Measurements from ENCODE around the gene LYRM4.

The LYRM4 gene

DNA sequence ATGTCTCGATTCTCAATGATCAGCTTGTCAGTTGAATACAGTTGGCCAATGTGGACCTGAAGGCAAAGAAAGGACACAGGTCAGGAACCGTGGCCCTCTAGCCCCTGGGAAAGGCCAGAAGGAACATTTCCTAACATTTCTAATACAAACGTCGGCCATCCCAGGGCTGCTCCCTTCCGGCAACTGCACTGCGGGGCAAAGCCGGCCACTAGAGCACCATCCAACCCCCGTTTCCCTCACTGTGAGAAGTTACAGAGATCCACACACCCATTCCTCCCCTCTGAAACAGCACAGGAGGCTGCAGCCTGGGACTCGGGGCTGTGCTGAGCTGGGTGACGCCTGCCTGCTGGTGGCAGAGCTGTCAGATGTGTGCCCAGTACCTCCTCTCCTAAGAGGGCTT lies 151.3 kb downstream of the LYRM4 start:
- WGBS, 2 experiments (ENCODE audit: insufficient coverage in 2 of 2): 93 to 100% methylated on average over 2 to 6 of the region's 10 CpGs
- H3K36me3 ChIP-seq (ENCODE audit: control insufficient read depth, insufficient read depth, low read length): peaks cover 6% of the 10 kb centered on the region
- H3K27ac ChIP-seq (ENCODE audit: low read depth, low read length, severe bottlenecking): no peak overlapping the region
- H3K4me3 ChIP-seq (ENCODE audit: extremely low read depth, insufficient read depth, low read length, poor library complexity, severe bottlenecking): no peak overlapping the region
- no peaks in the 10 kb centered on the region for H3K9me3 ChIP-seq (ENCODE audit: control insufficient read depth, low read length)
- H3K4me1 ChIP-seq (ENCODE audit: control insufficient read depth, insufficient read depth, low read length, poor library complexity, severe bottlenecking): peaks cover 15% of the 10 kb centered on the region

DNA sequence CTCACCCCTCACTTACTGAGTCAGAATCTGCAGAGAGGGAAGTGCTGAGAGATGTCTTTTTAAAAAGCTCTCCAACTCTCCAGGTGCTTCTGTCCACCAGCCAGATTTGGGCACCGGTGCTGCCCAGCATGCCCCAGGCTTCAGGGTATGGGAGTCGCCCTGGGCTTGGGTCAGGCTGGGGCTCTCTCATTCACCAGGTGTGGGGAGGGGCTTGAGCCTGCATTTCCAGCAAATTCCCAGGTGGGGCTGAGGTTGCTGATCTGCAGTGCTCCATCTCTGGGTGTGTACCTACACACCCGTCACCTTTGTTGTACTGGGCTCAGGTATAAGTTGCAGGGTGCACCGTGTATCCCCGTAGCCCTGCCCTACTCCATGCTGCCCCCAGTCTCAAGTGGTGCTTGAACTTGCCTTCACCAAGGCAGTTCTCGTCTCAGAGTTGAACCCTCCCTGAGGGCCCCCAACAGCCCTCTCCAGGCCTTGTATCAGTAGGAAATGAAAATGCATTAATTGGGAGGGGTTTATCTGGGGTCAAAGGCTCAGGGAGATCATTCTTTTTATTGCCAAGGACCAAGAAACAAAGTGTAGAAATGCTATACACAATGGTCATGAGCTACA lies 152.1 kb downstream of the LYRM4 start:
- Histone ChIP-seq H3K4me3 (ENCODE audit: extremely low read depth, insufficient read depth, low read length, poor library complexity, severe bottlenecking) (no peak overlapping the region), H3K9me3 (ENCODE audit: control insufficient read depth, low read length) (no peaks in the 10 kb centered on the region), H3K36me3 (ENCODE audit: control insufficient read depth, insufficient read depth, low read length) (peaks cover 6% of the 10 kb centered on the region), H3K4me1 (ENCODE audit: control insufficient read depth, insufficient read depth, low read length, poor library complexity, severe bottlenecking) (peaks cover 15% of the 10 kb centered on the region), H3K27ac (ENCODE audit: low read depth, low read length, severe bottlenecking) (no peak overlapping the region)
- 98 to 100% methylated on average over 4 to 5 of the region's 6 CpGs for WGBS, 2 experiments (ENCODE audit: insufficient coverage in 2 of 2)

DNA sequence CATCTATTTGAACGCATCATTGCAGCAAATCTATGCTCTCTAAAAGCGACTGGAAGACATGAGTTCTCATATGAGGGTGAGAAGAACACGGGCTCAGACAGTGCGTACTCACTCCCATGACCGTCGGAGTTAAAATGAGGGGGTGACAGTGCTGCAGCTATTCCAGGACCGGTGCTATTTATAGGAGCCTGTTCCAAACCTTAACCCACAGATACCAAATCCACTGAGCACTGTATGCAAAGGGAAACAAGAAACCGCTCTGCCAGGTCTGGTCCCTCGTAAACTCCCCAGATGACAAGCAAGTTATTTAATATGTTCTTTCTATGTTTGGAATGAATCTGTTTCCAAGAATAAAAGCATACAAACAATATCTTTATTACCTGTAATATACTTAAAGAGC lies 152.7 kb downstream of the LYRM4 start:
- Histone ChIP-seq H3K4me1 (ENCODE audit: control insufficient read depth, insufficient read depth, low read length, poor library complexity, severe bottlenecking) (peaks cover 12% of the 10 kb centered on the region), H3K9me3 (ENCODE audit: control insufficient read depth, low read length) (no peaks in the 10 kb centered on the region), H3K27ac (ENCODE audit: low read depth, low read length, severe bottlenecking) (no peak overlapping the region), H3K36me3 (ENCODE audit: control insufficient read depth, insufficient read depth, low read length) (peaks cover 6% of the 10 kb centered on the region), H3K4me3 (ENCODE audit: extremely low read depth, insufficient read depth, low read length, poor library complexity, severe bottlenecking) (no peak overlapping the region)
- WGBS, 2 experiments (ENCODE audit: insufficient coverage in 2 of 2): 80 to 81% methylated on average over 6 to 7 of the region's 9 CpGs

DNA sequence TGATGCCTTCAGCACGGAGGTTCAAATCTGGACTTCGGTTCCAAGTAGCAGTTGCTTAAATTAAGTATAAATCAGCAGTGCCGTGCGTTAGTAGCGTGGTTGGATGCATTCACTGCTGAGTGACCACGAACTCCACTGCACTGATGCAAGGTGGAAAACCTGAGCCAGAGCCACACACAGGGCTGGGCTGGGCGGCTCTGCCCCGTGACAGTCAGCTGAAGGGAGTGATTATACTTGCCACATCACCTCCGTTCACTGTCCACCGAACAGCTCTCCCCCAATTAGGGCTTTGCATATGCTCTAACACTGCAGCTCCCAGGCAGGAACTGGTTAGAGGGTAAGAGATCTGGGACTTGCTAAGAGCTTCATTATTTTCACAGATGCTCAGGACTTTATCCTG lies 153.4 kb downstream of the LYRM4 start:
- WGBS, 2 experiments (ENCODE audit: insufficient coverage in 2 of 2): 92 to 98% methylated on average over 6 to 8 of the region's 10 CpGs
- H3K4me1 ChIP-seq (ENCODE audit: control insufficient read depth, insufficient read depth, low read length, poor library complexity, severe bottlenecking): peaks cover 7% of the 10 kb centered on the region
- H3K4me3 ChIP-seq (ENCODE audit: extremely low read depth, insufficient read depth, low read length, poor library complexity, severe bottlenecking): no peak overlapping the region
- peaks cover 6% of the 10 kb centered on the region for H3K36me3 ChIP-seq (ENCODE audit: control insufficient read depth, insufficient read depth, low read length)
- H3K9me3 ChIP-seq (ENCODE audit: control insufficient read depth, low read length): no peaks in the 10 kb centered on the region
- H3K27ac ChIP-seq (ENCODE audit: low read depth, low read length, severe bottlenecking): no peak overlapping the region

DNA sequence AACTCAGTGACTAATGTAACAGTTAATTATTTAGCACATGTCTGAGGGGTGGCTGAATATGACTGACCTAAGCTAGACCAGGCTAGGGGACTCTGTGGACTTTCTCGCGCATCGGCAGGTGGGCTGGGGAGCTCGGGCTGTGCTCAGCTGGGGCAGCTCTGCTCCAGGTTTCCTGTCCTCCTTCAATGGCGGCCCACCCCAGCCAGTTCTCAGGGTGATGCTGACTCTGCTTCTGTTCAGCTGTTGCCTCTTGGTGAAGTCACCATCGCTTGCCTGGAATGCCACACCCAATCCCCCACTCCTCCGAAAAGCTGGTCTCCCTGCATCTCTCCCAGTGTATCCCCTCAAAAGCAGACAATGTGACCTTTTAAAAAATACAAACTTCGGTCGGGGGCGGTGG lies 155.6 kb downstream of the LYRM4 start:
- no peaks in the 10 kb centered on the region for H3K9me3 ChIP-seq (ENCODE audit: control insufficient read depth, low read length)
- H3K27ac ChIP-seq (ENCODE audit: low read depth, low read length, severe bottlenecking): no peak overlapping the region
- no peak overlapping the region for H3K4me3 ChIP-seq (ENCODE audit: extremely low read depth, insufficient read depth, low read length, poor library complexity, severe bottlenecking)
- no peaks in the 10 kb centered on the region for H3K4me1 ChIP-seq (ENCODE audit: control insufficient read depth, insufficient read depth, low read length, poor library complexity, severe bottlenecking)
- H3K36me3 ChIP-seq (ENCODE audit: control insufficient read depth, insufficient read depth, low read length): no peaks in the 10 kb centered on the region
- WGBS, 2 experiments (ENCODE audit: insufficient coverage in 2 of 2): 93% methylated on average over 10 of the region's 10 CpGs

DNA sequence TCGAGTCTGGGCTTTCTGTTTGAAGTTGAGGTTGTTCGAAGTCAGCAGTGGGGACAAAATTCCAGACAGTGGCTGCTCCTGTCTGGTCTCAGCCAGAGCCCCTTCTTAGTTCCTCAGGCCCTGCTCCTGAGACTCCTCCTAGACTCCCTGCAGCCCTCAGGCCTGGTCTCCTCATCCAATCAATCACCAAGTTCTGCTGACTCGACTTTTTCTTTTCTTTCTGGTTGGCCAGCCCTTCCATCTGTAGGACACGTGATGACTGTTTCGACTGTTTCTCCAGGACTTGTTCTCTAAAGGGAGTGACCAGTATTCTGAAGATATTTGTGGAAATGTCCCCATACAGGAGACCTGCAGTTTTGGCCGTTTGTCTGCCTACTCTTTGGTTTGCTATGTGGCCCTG lies 156.1 kb downstream of the LYRM4 start:
- no peak overlapping the region for H3K27ac ChIP-seq (ENCODE audit: low read depth, low read length, severe bottlenecking)
- H3K4me1 ChIP-seq (ENCODE audit: control insufficient read depth, insufficient read depth, low read length, poor library complexity, severe bottlenecking): no peaks in the 10 kb centered on the region

DNA sequence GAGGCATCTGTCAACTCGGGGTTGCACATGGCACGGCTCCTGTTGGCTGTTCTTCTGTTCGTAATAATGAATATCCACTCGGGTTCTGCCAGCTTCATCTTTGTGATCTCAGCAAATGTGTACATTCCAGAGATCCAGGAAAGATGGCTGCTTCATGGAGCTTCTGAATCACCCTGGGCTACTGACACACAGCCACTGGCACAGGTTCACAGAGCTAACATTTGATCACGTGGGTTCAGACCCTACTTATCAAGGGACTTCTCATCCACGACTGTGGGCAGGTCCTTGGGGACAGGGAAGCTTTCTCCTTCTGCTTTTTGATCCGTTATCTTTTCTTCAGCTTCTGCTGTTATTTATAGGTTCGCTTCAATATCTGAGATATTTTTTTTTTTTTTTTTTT lies 157.5 kb downstream of the LYRM4 start:
- no peaks in the 10 kb centered on the region for H3K36me3 ChIP-seq (ENCODE audit: control insufficient read depth, insufficient read depth, low read length)
- H3K27ac ChIP-seq (ENCODE audit: low read depth, low read length, severe bottlenecking): no peak overlapping the region
- 84 to 91% methylated on average over 6 of the region's 8 CpGs for WGBS, 2 experiments (ENCODE audit: insufficient coverage in 2 of 2)
- no peaks in the 10 kb centered on the region for H3K9me3 ChIP-seq (ENCODE audit: control insufficient read depth, low read length)
- no peaks in the 10 kb centered on the region for H3K4me1 ChIP-seq (ENCODE audit: control insufficient read depth, insufficient read depth, low read length, poor library complexity, severe bottlenecking)
- H3K4me3 ChIP-seq (ENCODE audit: extremely low read depth, insufficient read depth, low read length, poor library complexity, severe bottlenecking): no peak overlapping the region

More for the DNA sequence above, 156.1 kb downstream of the LYRM4 start:
- no peak overlapping the region for H3K4me3 ChIP-seq (ENCODE audit: extremely low read depth, insufficient read depth, low read length, poor library complexity, severe bottlenecking)
- no peaks in the 10 kb centered on the region for H3K36me3 ChIP-seq (ENCODE audit: control insufficient read depth, insufficient read depth, low read length)
- WGBS, 2 experiments (ENCODE audit: insufficient coverage in 2 of 2): 87 to 100% methylated on average over 1 to 4 of the region's 6 CpGs
- H3K9me3 ChIP-seq (ENCODE audit: control insufficient read depth, low read length): no peaks in the 10 kb centered on the region

DNA sequence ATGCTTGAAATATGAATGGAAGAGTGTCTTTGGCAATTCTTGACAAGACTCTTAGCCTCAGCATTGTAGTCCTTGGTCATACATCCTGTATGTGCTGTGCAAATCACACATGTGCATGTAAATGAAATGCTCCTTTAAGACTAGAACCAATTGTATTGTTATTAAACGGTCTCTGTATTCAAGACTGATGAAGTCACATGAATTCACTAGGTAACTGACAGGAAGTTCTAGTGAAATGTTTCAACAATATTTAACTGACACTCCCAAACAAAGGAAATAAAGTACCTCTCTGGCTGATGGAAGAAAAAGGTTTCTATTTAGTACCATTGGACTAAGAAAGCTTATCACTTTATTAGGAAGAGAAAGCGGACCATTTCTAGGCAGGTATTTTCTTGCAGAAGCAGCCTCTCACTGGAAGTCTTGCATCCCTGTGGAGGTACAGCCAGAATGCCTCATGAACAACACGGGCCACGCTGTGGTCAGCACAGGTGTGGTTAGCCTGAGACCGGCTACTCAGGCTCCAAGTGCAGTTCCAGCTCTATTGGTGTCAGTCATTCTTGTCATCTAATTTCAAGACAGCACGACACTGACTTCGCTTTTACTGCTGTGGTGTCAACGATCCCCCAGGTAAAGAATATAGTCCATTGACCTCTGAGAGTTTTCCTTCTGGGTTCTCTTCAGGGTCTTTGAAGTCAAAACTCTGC lies 158.3 kb downstream of the LYRM4 start:
- H3K9me3 ChIP-seq (ENCODE audit: control insufficient read depth, low read length): no peaks in the 10 kb centered on the region
- 97% methylated on average over 7 of the region's 8 CpGs for WGBS, 2 experiments (ENCODE audit: insufficient coverage in 2 of 2)
- H3K36me3 ChIP-seq (ENCODE audit: control insufficient read depth, insufficient read depth, low read length): no peaks in the 10 kb centered on the region
- H3K27ac ChIP-seq (ENCODE audit: low read depth, low read length, severe bottlenecking): no peak overlapping the region
- H3K4me1 ChIP-seq (ENCODE audit: control insufficient read depth, insufficient read depth, low read length, poor library complexity, severe bottlenecking): no peaks in the 10 kb centered on the region
- H3K4me3 ChIP-seq (ENCODE audit: extremely low read depth, insufficient read depth, low read length, poor library complexity, severe bottlenecking): no peak overlapping the region

DNA sequence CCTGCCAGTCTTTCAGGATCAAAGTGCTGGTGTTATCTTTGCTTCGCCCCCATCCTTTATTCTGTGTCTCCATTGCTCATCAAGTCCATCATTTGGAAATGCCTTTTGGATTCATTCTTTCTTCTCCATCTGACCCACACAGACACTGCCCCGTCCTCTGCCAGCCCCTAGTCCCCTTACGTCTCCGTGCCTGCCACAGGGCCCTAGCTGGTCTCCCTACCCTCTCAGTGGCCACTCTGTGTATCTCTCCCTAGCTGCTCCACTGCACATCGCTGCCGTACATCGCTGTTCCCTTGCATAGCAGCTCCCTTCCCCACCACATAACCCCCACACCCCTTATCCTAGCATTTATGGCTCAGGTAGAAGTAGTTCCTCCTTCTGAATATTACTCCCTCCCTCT lies 159.9 kb downstream of the LYRM4 start:
- H3K27ac ChIP-seq (ENCODE audit: low read depth, low read length, severe bottlenecking): no peak overlapping the region
- no peaks in the 10 kb centered on the region for H3K9me3 ChIP-seq (ENCODE audit: control insufficient read depth, low read length)
- H3K4me1 ChIP-seq (ENCODE audit: control insufficient read depth, insufficient read depth, low read length, poor library complexity, severe bottlenecking): no peaks in the 10 kb centered on the region
- no peak overlapping the region for H3K4me3 ChIP-seq (ENCODE audit: extremely low read depth, insufficient read depth, low read length, poor library complexity, severe bottlenecking)
- no peaks in the 10 kb centered on the region for H3K36me3 ChIP-seq (ENCODE audit: control insufficient read depth, insufficient read depth, low read length)
- 94 to 95% methylated on average over 7 of the region's 7 CpGs for WGBS, 2 experiments (ENCODE audit: insufficient coverage in 2 of 2)

DNA sequence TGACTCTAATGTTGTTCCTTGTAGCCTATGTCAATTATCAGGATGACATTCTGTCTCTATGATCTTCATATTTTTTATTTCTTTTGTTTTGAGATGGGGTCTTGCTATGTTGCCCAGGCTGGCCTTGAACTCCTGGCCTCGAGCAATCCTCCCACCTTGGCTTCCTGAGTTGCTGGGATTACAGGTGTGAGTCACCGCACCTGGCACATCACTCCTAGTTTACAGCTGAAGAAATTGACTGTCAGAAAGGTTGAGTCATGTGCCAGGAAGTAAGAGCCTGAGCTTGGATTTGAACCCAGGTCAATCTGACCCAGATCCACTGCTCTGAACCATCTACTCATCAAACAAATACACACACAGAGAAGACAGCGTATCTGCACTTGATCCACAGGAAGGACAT lies 161.2 kb downstream of the LYRM4 start:
- Histone ChIP-seq H3K36me3 (ENCODE audit: control insufficient read depth, insufficient read depth, low read length) (no peaks in the 10 kb centered on the region), H3K4me1 (ENCODE audit: control insufficient read depth, insufficient read depth, low read length, poor library complexity, severe bottlenecking) (peaks cover 10% of the 10 kb centered on the region), H3K4me3 (ENCODE audit: extremely low read depth, insufficient read depth, low read length, poor library complexity, severe bottlenecking) (no peak overlapping the region), H3K27ac (ENCODE audit: low read depth, low read length, severe bottlenecking) (no peak overlapping the region), H3K9me3 (ENCODE audit: control insufficient read depth, low read length) (no peaks in the 10 kb centered on the region)
- 87 to 100% methylated on average over 2 of the region's 3 CpGs for WGBS, 2 experiments (ENCODE audit: insufficient coverage in 2 of 2)

DNA sequence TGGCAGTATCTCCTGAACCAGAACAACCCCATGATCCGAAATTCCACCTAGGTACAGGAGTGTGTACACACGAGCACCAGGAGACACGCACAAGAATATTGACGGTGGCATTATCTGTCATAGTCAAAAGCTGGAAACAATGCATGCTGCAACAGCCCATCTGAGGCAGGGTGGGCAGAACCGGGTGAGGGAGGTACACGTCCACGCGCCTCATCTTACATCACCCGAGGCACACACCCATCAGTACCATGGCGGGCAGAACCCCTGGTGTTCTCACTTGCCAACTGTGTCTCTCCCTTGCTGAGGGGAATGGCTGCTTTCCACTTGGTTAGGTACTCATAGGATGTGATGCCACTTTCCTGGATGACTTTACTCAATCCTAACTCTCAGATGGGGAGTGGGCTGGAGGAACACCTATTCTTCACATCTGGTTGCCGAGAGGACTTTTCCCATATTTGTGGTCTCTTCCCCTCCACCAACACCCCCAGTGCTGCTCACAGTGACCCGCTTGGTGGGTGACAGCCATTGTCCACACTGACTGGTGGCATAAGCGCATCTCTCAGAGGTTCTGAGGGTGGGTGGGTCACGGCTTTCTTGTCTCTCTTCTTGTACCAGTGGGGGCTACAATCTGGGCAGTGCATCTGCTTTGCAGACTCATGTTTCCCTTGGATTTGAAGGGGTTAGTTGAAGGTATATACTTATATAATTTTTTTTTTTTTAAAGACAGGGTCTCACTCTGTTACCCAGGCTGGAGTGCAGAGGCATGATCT lies 162.1 kb downstream of the LYRM4 start:
- WGBS, 2 experiments (ENCODE audit: insufficient coverage in 2 of 2): 93 to 96% methylated on average over 10 to 13 of the region's 14 CpGs

More for the DNA sequence above, 162.1 kb downstream of the LYRM4 start:
- Histone ChIP-seq H3K4me3 (ENCODE audit: extremely low read depth, insufficient read depth, low read length, poor library complexity, severe bottlenecking) (no peak overlapping the region), H3K4me1 (ENCODE audit: control insufficient read depth, insufficient read depth, low read length, poor library complexity, severe bottlenecking) (peaks cover 10% of the 10 kb centered on the region), H3K27ac (ENCODE audit: low read depth, low read length, severe bottlenecking) (no peak overlapping the region), H3K9me3 (ENCODE audit: control insufficient read depth, low read length) (no peaks in the 10 kb centered on the region), H3K36me3 (ENCODE audit: control insufficient read depth, insufficient read depth, low read length) (no peaks in the 10 kb centered on the region)

Measured in mesodermal cell (in vitro differentiated cells).